K562 (cell line): Measurements from ENCODE around the gene LLGL2.
"Not testable (repeated sequence)": the region's sequence is repeated elsewhere in the genome, so short reads cannot be mapped to it uniquely, and the experiment has no call there.

Experiments
- IRF2 ChIP-seq: sonication (generic); formaldehyde crosslinking; IDR thresholded peaks from 2 replicates; pipeline ENCODE4 v1.8.1; 2022; ENCODE audit warnings: mild to moderate bottlenecking, missing genetic modification reagents
- TF ChIP-seq, protein P1 (sequence below): fragments of 250-450 bp; sonication (Bioruptor Pico); IDR thresholded peaks from 2 replicates; pipeline ENCODE4 v1.4.0; 2020; ENCODE audit warnings: mild to moderate bottlenecking

- TF ChIP-seq, protein P1, sequence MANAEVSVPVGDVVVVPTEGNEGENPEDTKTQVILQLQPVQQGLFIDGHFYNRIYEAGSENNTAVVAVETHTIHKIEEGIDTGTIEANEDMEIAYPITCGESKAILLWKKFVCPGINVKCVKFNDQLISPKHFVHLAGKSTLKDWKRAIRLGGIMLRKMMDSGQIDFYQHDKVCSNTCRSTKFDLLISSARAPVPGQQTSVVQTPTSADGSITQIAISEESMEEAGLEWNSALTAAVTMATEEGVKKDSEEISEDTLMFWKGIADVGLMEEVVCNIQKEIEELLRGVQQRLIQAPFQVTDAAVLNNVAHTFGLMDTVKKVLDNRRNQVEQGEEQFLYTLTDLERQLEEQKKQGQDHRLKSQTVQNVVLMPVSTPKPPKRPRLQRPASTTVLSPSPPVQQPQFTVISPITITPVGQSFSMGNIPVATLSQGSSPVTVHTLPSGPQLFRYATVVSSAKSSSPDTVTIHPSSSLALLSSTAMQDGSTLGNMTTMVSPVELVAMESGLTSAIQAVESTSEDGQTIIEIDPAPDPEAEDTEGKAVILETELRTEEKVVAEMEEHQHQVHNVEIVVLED (CRISPR knock-in tag) = not testable (repeated sequence)
- TF ChIP-seq IRF2 (CRISPR knock-in tag) = not testable (repeated sequence)
Measured at GRCh38 chr17:75581121-75581725, 55.7 kb downstream of the LLGL2 start.
